Left forelimb (tissue), 1 donor: ENCODE data around the gene CCDC157.

Experiments
- DNase-seq: peaks from one replicate; pipeline ENCODE4 v3.0.0-alpha.2; 2018; ENCODE audit warnings: low spot score

CCDC157 gene

GRCh38 chr22:30357650-30358215 is 926 bp downstream of the CCDC157 start:
- no peak for DNase-seq

DNA sequence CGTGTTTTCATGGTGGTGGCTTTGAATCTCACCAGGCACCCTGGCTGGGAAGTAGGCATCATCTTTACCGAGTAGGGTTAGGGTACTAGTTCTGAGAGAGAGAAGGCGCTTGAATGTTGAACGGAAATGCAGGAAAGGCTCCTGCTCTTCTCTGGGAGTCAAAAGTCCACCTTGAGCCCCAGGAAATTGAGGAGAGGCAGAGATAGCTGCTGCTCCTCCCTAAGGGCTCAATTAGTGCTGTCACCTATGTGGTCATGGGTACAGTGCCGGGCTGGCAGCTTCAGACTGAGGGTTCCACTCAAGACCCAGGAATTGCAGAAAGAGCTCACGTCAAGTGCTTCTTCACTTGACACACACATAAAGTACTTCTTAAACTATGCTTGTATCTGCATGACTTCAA is 1.7 kb downstream of the CCDC157 start:
- no peak for DNase-seq

DNA sequence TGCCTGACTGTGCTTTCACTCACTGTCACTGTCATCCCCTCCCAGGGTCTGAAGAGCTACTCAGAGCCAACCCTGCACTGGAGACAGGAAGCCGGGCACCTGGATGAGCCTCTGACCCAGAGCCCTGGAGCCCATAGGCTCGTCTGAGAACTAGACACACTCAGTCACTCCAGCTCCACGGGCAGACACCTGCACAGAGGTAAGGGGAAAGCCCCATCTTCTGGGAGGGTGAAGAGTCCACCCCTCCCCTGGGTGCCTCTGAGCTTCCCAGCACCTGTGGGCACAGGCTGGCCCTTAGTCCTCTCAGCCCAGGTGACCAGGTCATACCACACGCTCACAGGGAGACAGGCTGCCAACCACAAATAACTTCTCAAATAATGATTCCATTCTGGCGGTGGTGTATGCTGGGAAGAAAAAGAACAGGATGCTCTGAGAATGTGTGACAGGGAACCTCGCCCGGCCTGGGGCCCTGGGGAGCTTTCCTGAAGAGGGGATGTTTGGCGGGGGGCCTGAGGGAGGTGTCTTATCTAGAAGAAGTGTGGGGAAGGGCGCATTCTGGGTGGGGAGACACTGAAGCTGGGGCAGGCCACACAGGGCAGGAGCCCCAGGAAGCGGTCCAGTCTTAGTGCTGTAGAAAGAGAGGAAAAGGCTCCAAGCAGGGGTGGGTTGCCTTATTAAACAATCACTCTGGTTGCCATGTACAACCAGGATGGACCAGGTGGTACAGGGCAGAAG is 5.3 kb downstream of the CCDC157 start:
- no peak for DNase-seq

DNA sequence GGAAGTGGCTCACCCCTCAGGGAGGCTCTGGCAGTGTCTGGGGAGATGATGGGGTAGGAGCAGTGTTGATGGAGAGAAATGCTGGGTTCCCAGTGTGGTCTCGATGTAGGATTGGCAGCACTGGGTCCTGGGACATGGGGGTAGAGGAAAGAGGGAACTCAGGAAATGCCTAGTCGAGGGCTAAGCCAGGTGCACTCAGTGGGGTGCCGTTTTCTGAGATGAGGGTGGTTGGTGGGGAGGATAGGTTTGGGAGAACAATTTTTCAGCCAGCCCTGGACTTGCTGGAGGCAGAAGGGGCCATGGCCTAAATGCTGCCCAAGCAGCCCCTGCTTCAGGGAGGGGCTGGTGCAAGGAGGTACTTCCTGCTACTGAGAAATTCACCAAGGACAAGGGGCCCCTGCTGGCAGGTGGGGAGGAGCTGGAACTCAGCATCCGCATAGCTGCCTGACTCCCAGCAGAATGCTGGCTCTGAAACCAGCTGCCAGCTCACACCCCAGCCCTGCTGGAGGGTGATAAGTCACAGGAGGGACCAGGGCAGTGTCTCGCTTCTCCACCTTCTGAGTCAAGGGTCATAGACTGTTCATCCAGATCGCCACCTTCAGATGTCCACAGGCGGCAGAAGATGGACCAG is 6.0 kb downstream of the CCDC157 start:
- DNase-seq: no peak

- no peak for DNase-seq
Observed at GRCh38 chr22:30365891-30366290, 9.1 kb downstream of the CCDC157 start.

GRCh38 chr22:30368420-30368819 is 11.6 kb downstream of the CCDC157 start:
- DNase-seq: no peak

DNA sequence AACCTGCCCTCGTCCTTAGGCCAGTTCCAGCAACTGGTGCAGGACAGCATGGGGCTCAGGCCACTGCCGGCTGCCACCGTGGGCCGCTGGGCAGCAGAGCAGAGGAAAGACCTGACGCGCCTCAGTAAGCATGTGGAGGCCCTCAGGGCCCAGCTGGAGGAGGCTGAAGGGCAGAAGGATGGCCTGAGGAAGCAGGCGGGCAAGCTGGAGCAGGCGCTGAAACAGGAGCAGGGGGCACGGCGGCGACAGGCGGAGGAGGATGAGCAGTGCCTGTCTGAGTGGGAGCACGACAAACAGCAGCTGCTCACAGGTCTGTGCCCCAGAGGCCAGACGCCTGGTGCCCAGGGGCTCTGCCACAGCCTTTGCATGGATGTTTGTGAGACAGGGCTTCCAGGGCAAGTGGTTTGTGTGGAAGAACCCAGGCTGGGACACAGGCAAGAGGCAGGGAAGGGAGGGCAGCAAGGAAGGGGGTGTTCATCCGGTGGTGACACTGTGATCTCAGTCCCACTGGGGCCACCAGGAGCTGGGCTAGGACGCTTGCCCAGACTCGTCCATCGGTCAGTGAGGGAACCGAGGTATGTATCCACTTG is 13.9 kb downstream of the CCDC157 start:
- DNase-seq: peak; percentile 63

DNA sequence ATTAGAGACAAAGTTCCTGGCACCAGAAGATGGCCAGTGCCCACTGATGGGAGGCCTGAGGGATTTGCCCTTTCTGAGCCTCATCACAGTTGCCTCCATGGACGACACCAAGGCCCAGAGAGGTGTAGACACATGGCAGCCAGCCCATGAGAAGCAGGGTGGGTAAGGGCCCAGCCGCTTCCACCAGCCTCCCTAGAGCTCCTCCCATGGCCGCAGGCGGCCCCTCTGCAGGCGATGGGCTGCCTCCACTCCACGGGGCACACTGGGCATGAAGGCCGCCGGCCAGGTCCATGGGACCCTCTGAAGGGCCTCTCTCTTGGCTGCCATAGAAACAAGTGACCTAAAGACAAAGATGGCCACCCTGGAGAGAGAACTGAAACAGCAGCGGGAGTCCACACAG is 14.5 kb downstream of the CCDC157 start:
- no peak for DNase-seq

GRCh38 chr22:30371981-30372380 is 15.2 kb downstream of the CCDC157 start:
- DNase-seq: no peak

- no peak for DNase-seq
Observed at GRCh38 chr22:30372915-30373314, 16.1 kb downstream of the CCDC157 start.

- no peak for DNase-seq
Observed at GRCh38 chr22:30373331-30374325, 16.8 kb downstream of the CCDC157 start.

- no peak for DNase-seq
Observed at GRCh38 chr22:30375312-30375849, 18.6 kb downstream of the CCDC157 start.

GRCh38 chr22:30380011-30380410 is 23.2 kb downstream of the CCDC157 start:
- DNase-seq: no peak

- DNase-seq: no peak
Observed at GRCh38 chr22:30381264-30381663, 24.5 kb downstream of the CCDC157 start.

GRCh38 chr22:30382340-30382739 is 25.5 kb downstream of the CCDC157 start:
- no peak for DNase-seq

DNA sequence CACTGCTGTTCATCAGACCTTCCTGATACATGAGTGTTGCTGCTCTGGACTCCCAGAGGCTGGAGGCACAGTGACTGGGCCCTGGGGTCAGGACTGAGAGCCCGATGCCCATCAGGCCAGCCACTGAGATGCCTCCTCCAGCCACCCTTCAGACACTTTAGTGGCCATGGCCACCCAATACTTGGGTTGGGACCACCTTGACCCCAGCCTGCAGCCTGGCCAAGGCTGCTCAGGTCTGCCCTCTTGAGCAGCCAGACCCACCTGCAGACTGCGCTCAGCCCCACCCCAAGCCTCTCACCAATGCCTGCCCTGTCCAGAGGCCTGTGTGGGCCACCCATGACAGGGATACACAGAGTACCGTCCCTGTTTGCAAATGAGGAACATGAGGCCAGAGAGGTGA is 26.3 kb downstream of the CCDC157 start:
- DNase-seq: no peak

GRCh38 chr22:30385942-30386341 is 29.1 kb downstream of the CCDC157 start:
- no peak for DNase-seq

GRCh38 chr22:30386608-30386959 is 29.8 kb downstream of the CCDC157 start:
- no peak for DNase-seq

- DNase-seq: peak; percentile 93
Observed at GRCh38 chr22:30386960-30387827, 30.4 kb downstream of the CCDC157 start, which contains the start of gene RNF215. Gene RNF215, minus strand, starts transcription at chr22:30387411. Its CDS starts 98 bp downstream, at chr22:30387313.

- no peak for DNase-seq
Observed at GRCh38 chr22:30390974-30391691, 34.3 kb downstream of the CCDC157 start.
